GM12865 (cell line): Measurements from ENCODE around the gene KLHL40.
"Not testable (repeated sequence)": the region's sequence is repeated elsewhere in the genome, so short reads cannot be mapped to it uniquely, and the experiment has no call there.

Experiments
- DNase-seq: peaks from one replicate; pipeline ENCODE4 v3.0.0; 2010; ENCODE audit warnings: low read depth
- H3K4me3 ChIP-seq: 2 replicates; pipeline ENCODE4 v1.5.1; 2011; ENCODE audit warnings: mild to moderate bottlenecking, low read depth, low read length, control low read depth
- CTCF ChIP-seq: IDR thresholded peaks from 2 replicates; pipeline ENCODE4 v1.5.1; 2011; ENCODE audit warnings: low read length, control low read depth, low read depth, inconsistent platforms; ENCODE audit not compliant: insufficient read depth; ENCODE audit errors: missing control alignments

Gene KLHL40

GRCh38 chr3:42718338-42718737 is 33.0 kb downstream of the KLHL40 start:
- no peak for TF ChIP-seq CTCF
- DNase-seq = no peak
- H3K4me3 ChIP-seq = no peak overlapping the region

DNA sequence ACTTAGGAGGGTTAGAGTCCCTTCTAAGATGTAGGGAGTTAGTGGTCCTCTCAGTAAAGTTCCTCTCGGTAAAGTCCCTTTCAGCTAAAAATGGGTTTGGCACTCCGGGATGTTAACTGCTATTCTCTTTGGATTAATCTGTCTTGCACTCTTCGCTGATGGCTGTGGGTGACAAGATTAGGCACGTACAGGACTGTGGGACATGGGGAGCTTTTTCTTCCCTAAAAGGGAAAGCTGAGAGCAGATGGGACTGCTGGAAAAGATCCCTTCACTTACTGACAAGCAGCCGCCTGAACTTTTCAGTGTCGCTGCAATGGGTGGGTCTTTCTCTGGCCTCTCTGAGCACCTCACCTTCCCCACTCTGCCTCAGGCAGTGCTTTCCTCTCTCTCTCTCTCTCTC is 33.7 kb downstream of the KLHL40 start:
- H3K4me3 ChIP-seq = no peak overlapping the region
- TF ChIP-seq CTCF = no peak
- no peak for DNase-seq

- DNase-seq = no peak
- TF ChIP-seq CTCF = no peak
- no peak overlapping the region for H3K4me3 ChIP-seq
Measured at GRCh38 chr3:42720126-42720525, 34.8 kb downstream of the KLHL40 start.

DNA sequence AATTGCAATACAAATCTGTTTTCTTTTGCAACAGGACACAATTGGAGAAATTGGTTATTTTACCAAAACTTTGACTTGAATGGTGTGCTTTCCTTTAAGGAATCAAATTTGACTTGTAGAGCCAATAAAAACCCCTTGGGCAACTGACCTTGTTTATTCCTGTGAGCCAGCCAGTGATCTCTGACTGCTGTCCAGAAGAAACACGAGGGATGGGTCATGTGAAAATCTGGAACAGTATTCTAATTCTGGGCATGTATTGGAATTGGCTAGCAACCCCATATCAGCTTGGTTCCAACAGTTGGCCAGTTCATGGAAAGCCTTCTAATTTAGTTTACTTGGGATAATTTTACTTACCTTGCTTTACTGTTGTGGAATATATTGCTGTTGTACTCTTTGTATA is 36.4 kb downstream of the KLHL40 start:
- no peak for DNase-seq
- TF ChIP-seq CTCF = no peak

DNA sequence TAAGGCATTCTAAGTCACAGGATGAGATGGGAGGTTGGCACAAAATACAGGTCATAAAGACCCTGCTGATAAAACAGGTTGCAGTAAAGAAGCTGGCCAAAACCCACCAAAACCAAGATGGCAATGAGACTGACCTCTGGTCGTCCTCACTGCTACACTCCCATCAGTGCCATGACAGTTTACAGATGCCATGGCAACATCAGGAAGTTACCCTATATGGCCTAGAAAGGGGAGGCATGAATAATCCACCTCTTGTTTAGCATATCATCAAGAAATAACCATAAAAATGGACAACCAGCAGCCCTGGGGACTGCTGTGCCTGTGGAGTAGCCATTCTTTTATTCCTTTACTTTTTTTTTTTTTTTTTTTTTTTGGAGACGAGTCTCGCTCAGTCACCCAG is 37.1 kb downstream of the KLHL40 start:
- not testable (repeated sequence) for H3K4me3 ChIP-seq, DNase-seq

More for the DNA sequence above, 36.4 kb downstream of the KLHL40 start:
- H3K4me3 ChIP-seq = no peak overlapping the region

- no peak overlapping the region for H3K4me3 ChIP-seq
- no peak for TF ChIP-seq CTCF
- DNase-seq = no peak
Measured at GRCh38 chr3:42723219-42723618, 37.9 kb downstream of the KLHL40 start.

DNA sequence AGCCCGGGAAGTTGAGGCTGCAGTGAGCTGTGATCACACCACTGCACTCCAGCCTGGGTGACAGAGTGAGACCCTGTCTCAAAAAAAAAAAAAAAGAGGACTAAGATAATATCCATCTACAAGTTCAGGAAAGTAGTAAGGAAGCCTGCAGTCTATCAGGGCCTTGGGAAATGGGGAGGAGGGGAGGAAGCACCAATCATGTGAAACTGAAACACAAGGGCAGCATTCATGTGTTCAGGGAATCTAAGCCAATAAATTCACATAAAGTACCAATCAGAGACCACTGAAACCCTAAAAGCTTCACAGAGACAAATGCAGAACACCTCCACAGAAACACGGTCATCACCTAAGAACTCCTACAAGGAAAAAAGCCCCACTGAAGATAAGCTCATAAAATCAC is 40.1 kb downstream of the KLHL40 start:
- DNase-seq = no peak
- H3K4me3 ChIP-seq = no peak overlapping the region
- no peak for TF ChIP-seq CTCF

DNA sequence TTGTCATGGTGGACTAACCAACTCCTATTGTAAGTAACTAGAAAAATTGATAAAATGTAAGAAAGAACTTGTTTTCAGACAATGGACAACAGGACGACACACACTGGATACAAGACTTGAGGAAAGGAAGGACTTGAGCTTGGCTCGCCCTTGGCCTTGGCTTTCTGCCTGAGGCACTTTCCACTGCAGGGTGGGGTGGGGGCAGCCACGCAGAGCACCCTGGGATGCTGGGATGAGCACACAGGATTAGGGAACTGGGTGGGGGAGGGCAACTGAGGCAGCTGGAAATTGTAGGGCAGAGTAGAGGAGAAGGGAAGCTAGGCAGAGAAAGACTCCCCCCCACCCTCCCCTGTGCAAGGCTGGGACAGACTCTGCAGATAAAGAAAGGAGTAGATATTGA is 42.7 kb downstream of the KLHL40 start:
- TF ChIP-seq CTCF = no peak
- DNase-seq = no peak
- no peak overlapping the region for H3K4me3 ChIP-seq
